Measurements from ENCODE around the gene IFITM2. TPM values are rescaled to one million over a fixed set of nuclear protein-coding genes. Genes with fewer than 3 reads are reported as not detected.

Gene IFITM2
- total RNA-seq, 1 donor from 2014 or later = 780 TPM

- H3K9me3 ChIP-seq = no peaks in the 10 kb centered on the region
- H3K4me3 ChIP-seq = no peak overlapping the region
- H3K27ac ChIP-seq = no peak overlapping the region
- no peaks in the 10 kb centered on the region for H3K36me3 ChIP-seq
- TF ChIP-seq, protein P1, sequence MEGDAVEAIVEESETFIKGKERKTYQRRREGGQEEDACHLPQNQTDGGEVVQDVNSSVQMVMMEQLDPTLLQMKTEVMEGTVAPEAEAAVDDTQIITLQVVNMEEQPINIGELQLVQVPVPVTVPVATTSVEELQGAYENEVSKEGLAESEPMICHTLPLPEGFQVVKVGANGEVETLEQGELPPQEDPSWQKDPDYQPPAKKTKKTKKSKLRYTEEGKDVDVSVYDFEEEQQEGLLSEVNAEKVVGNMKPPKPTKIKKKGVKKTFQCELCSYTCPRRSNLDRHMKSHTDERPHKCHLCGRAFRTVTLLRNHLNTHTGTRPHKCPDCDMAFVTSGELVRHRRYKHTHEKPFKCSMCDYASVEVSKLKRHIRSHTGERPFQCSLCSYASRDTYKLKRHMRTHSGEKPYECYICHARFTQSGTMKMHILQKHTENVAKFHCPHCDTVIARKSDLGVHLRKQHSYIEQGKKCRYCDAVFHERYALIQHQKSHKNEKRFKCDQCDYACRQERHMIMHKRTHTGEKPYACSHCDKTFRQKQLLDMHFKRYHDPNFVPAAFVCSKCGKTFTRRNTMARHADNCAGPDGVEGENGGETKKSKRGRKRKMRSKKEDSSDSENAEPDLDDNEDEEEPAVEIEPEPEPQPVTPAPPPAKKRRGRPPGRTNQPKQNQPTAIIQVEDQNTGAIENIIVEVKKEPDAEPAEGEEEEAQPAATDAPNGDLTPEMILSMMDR (IDR thresholded peaks at IDR 0.05) = no peak
- TF ChIP-seq POLR2A (IDR thresholded peaks at IDR 0.05) = no peak
- TF ChIP-seq POLR2AphosphoS5 (IDR thresholded peaks at IDR 0.05; ENCODE audit: insufficient read depth in 1 of 2, low read depth in 1 of 2) = no peak
- peaks cover 8% of the 10 kb centered on the region for H3K4me1 ChIP-seq
- no peaks in the 10 kb centered on the region for H3K27me3 ChIP-seq
- intact Hi-C loops (cut with DNase I) = no loop called here
- peak in 1 of 2 donors; percentile 28 for DNase-seq (ENCODE audit: extremely low spot score in 2 of 2)
Observed at GRCh38 chr11:272931-273198, 34.8 kb upstream of the IFITM2 start.

GRCh38 chr11:276219-276618 lies 31.4 kb upstream of the IFITM2 start:
- Histone ChIP-seq H3K9me3 (no peaks in the 10 kb centered on the region), H3K27me3 (peaks cover 19% of the 10 kb centered on the region)

DNA sequence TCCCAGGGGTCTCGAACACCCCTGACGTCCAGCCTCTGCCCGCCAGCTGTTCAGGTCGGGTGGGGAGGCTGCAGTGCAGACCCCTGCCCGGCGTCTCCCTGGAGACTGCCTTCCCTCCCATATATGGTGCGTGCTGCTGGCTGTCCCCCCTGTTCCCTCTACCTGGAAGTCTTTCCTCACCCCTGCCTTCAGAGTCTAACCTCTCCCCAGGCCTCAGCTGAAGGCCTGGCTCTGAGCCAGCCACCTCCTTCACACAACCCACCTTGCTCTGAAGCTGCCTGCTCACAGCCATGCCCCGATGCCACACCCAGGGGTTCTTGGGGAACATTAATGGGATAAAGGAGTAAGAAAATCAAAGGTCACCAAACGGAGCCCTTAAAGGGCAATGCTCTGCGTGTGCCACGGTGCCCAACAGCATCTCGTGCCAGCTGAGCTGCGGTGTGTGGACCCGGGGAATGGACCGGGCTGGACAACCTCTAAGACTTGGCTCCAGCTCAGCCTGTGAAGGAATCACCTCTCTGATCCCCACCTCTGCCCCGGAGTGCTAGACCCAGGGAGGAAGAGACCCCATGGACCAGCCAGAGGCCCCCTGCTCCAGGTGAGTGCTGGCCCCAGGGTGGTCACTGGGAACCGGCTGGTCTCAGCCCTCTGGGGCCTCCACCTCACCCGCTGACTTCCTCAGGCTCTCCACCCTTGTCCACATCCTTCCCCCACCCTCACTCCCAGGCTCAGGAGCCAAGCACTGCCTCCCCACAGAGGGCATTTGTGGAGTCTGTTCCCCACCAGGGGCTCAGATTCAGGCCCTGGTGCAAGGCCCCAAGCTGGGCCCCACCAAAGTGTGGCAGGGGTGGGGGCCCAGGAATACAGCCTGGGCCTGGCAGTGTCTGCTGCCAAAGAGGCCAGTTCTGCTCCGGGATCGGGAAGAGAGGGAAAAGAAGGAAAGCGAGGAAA lies 29.3 kb upstream of the IFITM2 start, which contains the start of gene NLRP6:
Gene NLRP6 (plus strand): TSS at position 407 of the 951 bp plus-strand sequence. CDS start 163 bp downstream, at position 570.
- TF ChIP-seq, protein P1 (IDR thresholded peaks at IDR 0.05) = no peak
- TF ChIP-seq POLR2A (IDR thresholded peaks at IDR 0.05) (no peak), POLR2AphosphoS5 (IDR thresholded peaks at IDR 0.05; ENCODE audit: insufficient read depth in 1 of 2, low read depth in 1 of 2) (no peak)
- intact Hi-C loops (cut with DNase I) = no loop called here
- Histone ChIP-seq H3K27me3 (peaks cover 29% of the 10 kb centered on the region), H3K36me3 (no peaks in the 10 kb centered on the region), H3K4me1 (peaks cover 21% of the 10 kb centered on the region), H3K9me3 (no peaks in the 10 kb centered on the region), H3K27ac (no peak within 1 kb of the TSS), H3K4me3 (peak within 1 kb of the TSS; percentile 6 to 37)
- peak in 1 of 2 donors; percentile 67 for DNase-seq (ENCODE audit: extremely low spot score in 2 of 2)

More at GRCh38 chr11:276219-276618, 31.4 kb upstream of the IFITM2 start:
- H3K27ac ChIP-seq = no peak overlapping the region
- DNase-seq (ENCODE audit: extremely low spot score in 2 of 2) = no peak
- intact Hi-C loops (cut with DNase I) = no loop called here
- no peak for TF ChIP-seq POLR2A (IDR thresholded peaks at IDR 0.05)
- TF ChIP-seq POLR2AphosphoS5 (IDR thresholded peaks at IDR 0.05; ENCODE audit: insufficient read depth in 1 of 2, low read depth in 1 of 2) = no peak
- TF ChIP-seq, protein P1 (IDR thresholded peaks at IDR 0.05) = no peak
- no peak overlapping the region for H3K4me3 ChIP-seq
- H3K4me1 ChIP-seq = peaks cover 17% of the 10 kb centered on the region
- H3K36me3 ChIP-seq = no peaks in the 10 kb centered on the region

DNA sequence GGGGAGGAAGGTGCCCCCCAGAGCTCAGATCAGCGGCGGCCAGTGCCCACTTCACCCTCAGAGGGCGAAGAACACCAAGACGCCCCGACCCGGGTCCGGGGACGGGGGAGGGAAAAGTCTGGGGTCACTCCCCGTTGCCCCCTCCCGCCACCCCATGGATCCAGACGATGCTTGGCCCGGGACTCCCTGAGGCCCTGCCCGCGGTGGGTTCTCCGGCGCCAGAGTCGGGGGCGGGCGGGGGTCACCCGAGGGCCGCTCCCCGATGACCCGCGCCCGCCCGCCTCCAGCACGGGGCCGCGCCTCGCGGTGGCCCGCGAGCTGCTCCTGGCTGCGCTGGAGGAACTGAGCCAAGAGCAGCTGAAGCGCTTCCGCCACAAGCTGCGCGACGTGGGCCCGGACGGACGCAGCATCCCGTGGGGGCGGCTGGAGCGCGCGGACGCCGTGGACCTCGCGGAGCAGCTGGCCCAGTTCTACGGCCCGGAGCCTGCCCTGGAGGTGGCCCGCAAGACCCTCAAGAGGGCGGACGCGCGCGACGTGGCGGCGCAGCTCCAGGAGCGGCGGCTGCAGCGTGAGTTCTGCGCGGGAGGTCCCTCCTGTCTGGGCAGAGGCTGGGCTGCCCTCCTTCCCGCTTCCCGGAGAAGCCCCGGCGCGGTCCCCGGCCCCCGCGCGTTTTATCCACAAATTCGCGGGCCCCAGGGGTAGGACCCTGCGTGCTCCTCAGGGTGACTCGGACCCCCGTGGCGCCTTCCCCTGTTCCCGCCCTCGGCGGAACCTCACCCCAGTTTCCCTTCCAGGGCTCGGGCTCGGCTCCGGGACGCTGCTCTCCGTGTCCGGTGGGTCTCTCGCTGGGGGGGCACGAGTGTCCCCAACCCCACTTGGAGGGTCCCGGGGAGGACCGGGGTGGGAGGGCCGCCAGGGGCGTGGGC lies 28.3 kb upstream of the IFITM2 start:
- H3K27me3 ChIP-seq = peaks cover 29% of the 10 kb centered on the region
- peak overlapping the region; percentile 6 to 37 for H3K4me3 ChIP-seq
- intact Hi-C loops (cut with DNase I) = no loop called here
- H3K36me3 ChIP-seq = no peaks in the 10 kb centered on the region
- H3K4me1 ChIP-seq = peaks cover 21% of the 10 kb centered on the region
- H3K27ac ChIP-seq = no peak overlapping the region
- H3K9me3 ChIP-seq = no peaks in the 10 kb centered on the region
- no peak for DNase-seq (ENCODE audit: extremely low spot score in 2 of 2)
- TF ChIP-seq, protein P1 (IDR thresholded peaks at IDR 0.05) = no peak
- TF ChIP-seq POLR2AphosphoS5 (IDR thresholded peaks at IDR 0.05; ENCODE audit: insufficient read depth in 1 of 2, low read depth in 1 of 2) (no peak), POLR2A (IDR thresholded peaks at IDR 0.05) (no peak)
